HG03095 (cell line): ENCODE results near the gene CASKIN1.
"Not testable (repeated sequence)": the region's sequence is repeated elsewhere in the genome, so short reads cannot be mapped to it uniquely, and the experiment has no call there.

Source experiments
- ATAC-seq: cut with Tn5 transposase; IDR thresholded peaks from one replicate; pipeline ENCODE4 v1.9.1; 2021; ENCODE audit warnings: moderate library complexity; ENCODE audit not compliant: unreplicated experiment

Gene CASKIN1

DNA sequence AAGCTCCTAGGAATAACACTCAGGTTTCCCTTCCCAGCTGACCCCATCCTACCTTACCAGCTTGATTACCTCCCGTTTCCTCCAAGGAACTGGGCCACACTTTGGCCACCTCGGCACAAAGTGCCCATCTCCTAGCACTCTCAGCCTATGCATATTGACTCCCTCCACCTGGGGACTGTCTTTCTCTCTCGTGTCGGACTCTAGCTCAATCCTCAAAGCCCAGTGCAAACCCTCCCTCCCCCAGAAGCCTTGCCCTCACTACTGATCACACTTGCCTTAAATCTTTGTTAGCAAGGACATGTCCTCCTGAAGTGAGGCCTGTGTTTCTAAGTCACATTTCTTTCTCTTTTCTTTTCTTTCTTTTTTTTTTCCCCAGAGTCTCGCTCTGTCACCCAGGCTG lies 50.6 kb downstream of the CASKIN1 start:
- no peak for ATAC-seq

DNA sequence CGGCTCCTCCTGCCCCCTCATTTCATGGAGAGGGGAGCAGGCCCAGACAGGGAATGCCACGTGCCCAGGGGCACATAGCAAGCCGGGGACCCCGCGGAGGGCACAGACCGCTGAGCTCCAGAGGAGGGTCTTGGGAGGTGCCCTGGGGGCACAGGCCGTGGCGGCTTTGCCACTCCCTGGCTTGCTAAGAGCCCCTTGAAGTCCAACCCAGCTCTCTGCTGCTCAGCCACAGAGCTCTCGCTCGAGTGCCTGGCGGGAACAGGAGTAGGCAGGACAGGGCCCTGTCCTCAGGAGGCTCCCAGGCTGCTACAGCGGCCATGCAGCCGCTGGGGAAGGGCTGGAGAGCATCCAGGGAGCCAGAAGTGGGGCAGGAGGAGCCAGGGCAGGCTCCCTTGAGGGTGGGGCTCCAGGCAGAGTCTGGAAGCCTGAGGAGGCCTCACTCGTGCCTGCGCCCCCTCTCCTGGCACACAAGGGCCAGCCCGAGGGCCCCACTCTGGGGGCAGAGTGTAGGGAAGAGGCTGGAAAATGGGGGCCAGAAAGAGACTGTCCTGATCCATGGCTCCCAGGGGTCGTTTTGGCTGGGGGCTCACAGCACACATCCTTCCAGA lies 52.4 kb downstream of the CASKIN1 start:
- ATAC-seq: no peak

- no peak for ATAC-seq
Observed at GRCh38 chr16:2142942-2143877, 53.2 kb downstream of the CASKIN1 start.

DNA sequence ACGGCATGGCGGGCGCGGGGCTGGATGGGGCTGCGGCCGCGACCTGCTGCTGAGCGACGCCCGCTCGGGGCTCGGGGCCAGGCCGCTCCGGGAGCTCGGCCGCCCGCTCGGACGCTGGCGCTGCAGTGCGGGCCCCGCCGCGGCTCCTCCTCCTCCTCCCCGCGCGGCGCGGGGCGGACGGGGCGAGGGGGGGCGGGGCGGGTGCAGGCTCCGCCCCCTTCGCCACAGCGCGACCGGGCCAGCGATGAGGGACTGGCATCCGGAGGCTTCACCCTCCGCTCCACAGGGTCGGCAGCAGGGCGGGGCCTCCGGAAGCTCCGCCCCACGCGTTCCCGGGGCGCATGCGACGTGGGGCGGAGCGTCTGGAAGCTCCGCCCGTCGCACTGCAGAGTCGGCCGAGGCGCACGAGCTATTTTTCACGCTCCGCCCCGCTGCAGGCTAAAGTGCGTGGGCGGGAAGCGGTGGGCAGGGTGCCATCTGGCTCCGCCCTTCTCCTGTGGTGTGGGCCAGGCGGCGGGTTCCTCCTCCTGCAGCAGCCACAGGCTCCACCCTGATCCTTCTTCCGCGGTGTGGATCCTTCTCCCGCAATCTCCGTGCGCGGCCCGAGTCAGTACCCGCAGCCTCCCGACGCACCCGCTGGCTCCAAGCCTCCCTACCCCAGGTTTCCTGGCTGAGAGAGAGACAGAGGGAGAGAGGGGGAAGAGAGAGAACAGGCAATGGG lies 60.5 kb downstream of the CASKIN1 start, which contains the start of gene PKD1:
Gene PKD1 (minus strand): TSS at position 129 of the 721 bp plus-strand sequence. CDS start 209 bp downstream, outside the sequence.
- not testable (repeated sequence) for ATAC-seq

GRCh38 chr16:2135071-2135470 lies 61.3 kb downstream of the CASKIN1 start:
- ATAC-seq: not testable (repeated sequence)

DNA sequence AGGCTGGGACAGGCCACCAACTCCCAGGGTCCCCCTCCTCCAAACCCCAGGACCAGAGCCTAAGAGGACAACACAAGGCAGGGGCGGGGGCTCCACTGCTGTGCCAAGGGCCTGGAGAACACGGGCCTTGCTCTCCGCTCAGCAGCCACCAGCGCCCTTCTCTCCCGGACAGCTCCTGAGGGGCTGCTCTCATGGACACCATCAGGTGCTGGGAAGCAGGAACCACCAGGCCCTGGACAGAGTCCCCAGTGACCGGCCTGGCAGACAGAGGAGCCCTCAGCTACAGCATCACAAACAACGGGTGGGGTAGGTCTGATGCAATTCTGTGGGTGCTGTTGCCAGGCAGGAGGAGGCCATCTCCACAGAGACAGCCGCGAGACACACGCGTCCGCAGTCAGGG lies 62.6 kb downstream of the CASKIN1 start:
- not testable (repeated sequence) for ATAC-seq

DNA sequence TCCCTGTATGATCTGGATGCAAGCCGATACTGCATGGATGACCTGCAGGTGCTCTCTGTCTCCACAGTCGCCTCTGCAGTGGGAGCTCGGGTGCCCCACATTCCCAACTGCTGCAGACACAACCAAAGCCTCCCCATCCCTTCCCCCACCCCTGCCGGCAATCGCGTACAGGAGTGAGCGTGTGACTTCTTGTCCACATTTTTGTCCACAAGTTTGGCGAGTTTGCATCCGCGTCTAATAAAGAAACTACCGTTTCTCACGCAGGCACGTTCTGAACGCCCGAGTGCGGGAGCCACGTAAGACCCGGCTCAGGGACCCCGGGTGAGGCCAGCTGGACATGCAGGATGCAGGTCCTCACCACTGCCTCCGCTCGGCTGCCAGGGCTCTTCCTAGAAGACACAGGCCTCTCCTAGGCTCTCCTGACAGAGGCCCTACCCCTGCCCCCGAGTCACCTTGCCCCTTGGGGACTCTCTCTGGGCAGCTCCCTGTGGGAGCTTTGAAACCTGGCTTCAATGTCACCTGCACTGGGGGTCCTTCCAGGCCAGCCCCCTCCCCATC lies 66.4 kb downstream of the CASKIN1 start:
- not testable (repeated sequence) for ATAC-seq

DNA sequence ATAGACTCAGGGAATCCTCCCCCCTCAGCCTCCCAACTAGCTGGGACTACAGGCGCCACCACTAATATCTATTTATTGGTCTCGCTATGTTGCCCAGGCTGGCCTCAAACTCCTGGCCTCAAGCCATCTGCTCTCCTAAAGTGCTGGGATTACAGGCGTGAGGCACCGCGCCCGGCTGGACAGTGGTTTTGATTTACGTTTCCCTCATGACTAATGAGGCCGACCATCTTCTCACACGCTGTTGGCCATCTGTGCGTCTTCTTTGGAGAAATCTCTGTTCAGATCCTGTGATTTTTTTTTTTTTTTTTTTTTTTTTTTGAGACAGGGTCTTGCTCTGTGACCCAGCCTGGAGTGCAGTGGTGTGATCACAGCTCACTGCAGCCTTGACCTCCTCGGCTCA lies 67.2 kb downstream of the CASKIN1 start:
- not testable (repeated sequence) for ATAC-seq

DNA sequence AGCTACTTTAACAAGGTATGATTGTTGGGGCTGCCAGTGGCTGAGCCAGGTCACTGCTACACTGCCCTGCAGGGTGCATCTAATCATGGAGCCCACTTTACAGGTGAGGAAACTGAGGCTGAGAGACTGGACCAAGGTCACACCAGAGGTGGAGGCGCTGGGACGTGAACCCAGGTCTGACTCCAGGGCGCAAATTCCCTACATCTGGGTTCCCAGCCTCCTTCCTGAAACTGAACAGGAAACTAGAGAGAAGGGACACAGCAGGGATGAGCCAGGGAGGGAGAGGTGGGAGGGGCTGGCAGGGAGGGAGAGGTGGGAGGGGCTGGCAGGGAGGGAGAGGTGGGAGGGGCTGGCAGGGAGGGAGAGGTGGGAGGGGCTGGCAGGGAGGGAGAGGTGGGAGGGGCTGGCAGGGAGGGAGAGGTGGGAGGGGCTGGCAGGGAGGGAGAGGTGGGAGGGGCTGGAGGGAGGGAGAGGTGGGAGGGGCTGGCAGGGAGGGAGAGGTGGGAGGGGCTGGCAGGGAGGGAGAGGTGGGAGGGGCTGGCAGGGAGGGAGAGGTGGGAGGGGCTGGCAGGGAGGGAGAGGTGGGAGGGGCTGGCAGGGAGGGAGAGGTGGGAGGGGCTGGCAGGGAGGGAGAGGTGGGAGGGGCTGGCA lies 68.7 kb downstream of the CASKIN1 start:
- ATAC-seq: not testable (repeated sequence)
